Ishikawa (cell line): ENCODE measurements around the gene UBA3.

Source experiments
- CEBPB ChIP-seq: IDR thresholded peaks from 2 replicates; pipeline ENCODE4 v1.6.1; 2012
- CREB1 ChIP-seq: IDR thresholded peaks from 2 replicates; pipeline ENCODE4 v1.6.1; 2012; ENCODE audit warnings: low read depth
- EGR1 ChIP-seq: IDR thresholded peaks from 2 replicates; pipeline ENCODE4 v1.6.1; 2012
- EP300 ChIP-seq: IDR thresholded peaks from 2 replicates; pipeline ENCODE4 v1.6.1; 2012; ENCODE audit warnings: borderline replicate concordance
- FOXM1 ChIP-seq: IDR thresholded peaks from 2 replicates; pipeline ENCODE4 v1.6.1; 2012; ENCODE audit warnings: low read depth, borderline replicate concordance
- MAX ChIP-seq: IDR thresholded peaks from 2 replicates; pipeline ENCODE4 v1.6.1; 2012
- NFIC ChIP-seq: IDR thresholded peaks from 2 replicates; pipeline ENCODE4 v1.6.1; 2012
- RAD21 ChIP-seq: IDR thresholded peaks from 2 replicates; pipeline ENCODE4 v1.6.1; 2012; ENCODE audit warnings: low read depth
- REST ChIP-seq: IDR thresholded peaks from 2 replicates; pipeline ENCODE4 v1.6.1; 2012; ENCODE audit warnings: low read depth, mild to moderate bottlenecking
- TAF1 ChIP-seq: IDR thresholded peaks from 2 replicates; pipeline ENCODE4 v1.6.1; 2012; ENCODE audit warnings: low read depth, mild to moderate bottlenecking
- TCF12 ChIP-seq: IDR thresholded peaks from 2 replicates; pipeline ENCODE4 v1.6.1; 2012; ENCODE audit warnings: low read depth
- TEAD4 ChIP-seq: IDR thresholded peaks from 2 replicates; pipeline ENCODE4 v1.6.1; 2012
- USF1 ChIP-seq: IDR thresholded peaks from 2 replicates; pipeline ENCODE4 v1.6.1; 2012
- YY1 ChIP-seq: IDR thresholded peaks from 2 replicates; pipeline ENCODE4 v1.6.1; 2012; ENCODE audit warnings: low read depth
- ZBTB7A ChIP-seq: IDR thresholded peaks from 2 replicates; pipeline ENCODE4 v1.6.1; 2012; ENCODE audit warnings: low read depth

UBA3 gene

GRCh38 chr3:69088063-69088462 lies 7.9 kb upstream of the UBA3 start:
- TF ChIP-seq NFIC, result no peak
- TF ChIP-seq EP300, result no peak
- TF ChIP-seq RAD21, result no peak
- TF ChIP-seq TAF1, result no peak
- no peak for TF ChIP-seq MAX
- no peak for TF ChIP-seq REST
- no peak for TF ChIP-seq FOXM1
- TF ChIP-seq TCF12, result no peak
- TF ChIP-seq CREB1, result no peak
- TF ChIP-seq ZBTB7A, result no peak
- TF ChIP-seq TEAD4, result no peak
- no peak for TF ChIP-seq USF1
- TF ChIP-seq YY1, result no peak

GRCh38 chr3:69087030-69087791 lies 7.0 kb upstream of the UBA3 start:
- TF ChIP-seq FOXM1, result no peak
- TF ChIP-seq NFIC, result no peak
- TF ChIP-seq TCF12, result no peak
- TF ChIP-seq YY1, result no peak
- TF ChIP-seq TEAD4, result no peak

- peak; percentile 89 for TF ChIP-seq NFIC
- no peak for TF ChIP-seq USF1
- TF ChIP-seq TAF1, result 0 out of 2 replicates have a peak, but pooled peaks have one; percentile 13
- TF ChIP-seq MAX, result 0 out of 2 replicates have a peak, but pooled peaks have one; percentile 7
- no peak for TF ChIP-seq RAD21
- TF ChIP-seq EP300, result 0 out of 2 replicates have a peak, but pooled peaks have one; percentile 12
- TF ChIP-seq REST, result no peak
Measured at GRCh38 chr3:69085833-69086722, 5.9 kb upstream of the UBA3 start.

- TF ChIP-seq CREB1 (no peak), EP300 (no peak), FOXM1 (no peak), REST (no peak), NFIC (no peak), USF1 (no peak), TCF12 (no peak; the same call in 1 of the 2 replicates), TEAD4 (no peak), YY1 (0 out of 2 replicates have a peak, but pooled peaks have one; percentile 4), MAX (peak; percentile 0; the same call in 1 of the 2 replicates), CEBPB (no peak), TAF1 (0 out of 2 replicates have a peak, but pooled peaks have one; percentile 8), EGR1 (no peak), RAD21 (no peak), ZBTB7A (no peak)
Measured at GRCh38 chr3:69085168-69085832, 5.1 kb upstream of the UBA3 start.
